Parathyroid adenoma (tissue), 2 donors: ENCODE measurements around the gene STX18.
"Not testable (repeated sequence)": the region's sequence is repeated elsewhere in the genome, so short reads cannot be mapped to it uniquely, and the experiment has no call there.

ENCODE experiments used
- H2AFZ ChIP-seq: fragments of 300-600 bp; sonication (generic); one replicate; pipeline ENCODE4 v1.7.0; 2017; ENCODE audit warnings: antibody characterized with exemption, mild to moderate bottlenecking
- H3K27ac ChIP-seq: fragments of 300-600 bp; sonication (generic); one replicate; pipeline ENCODE4 v1.7.0; 2017
- H3K27me3 ChIP-seq: fragments of 300-600 bp; sonication (generic); one replicate; pipeline ENCODE4 v1.7.0; 2017; ENCODE audit warnings: low read length; ENCODE audit not compliant: control insufficient read depth, insufficient read depth
- H3K36me3 ChIP-seq: fragments of 300-600 bp; sonication (generic); one replicate; pipeline ENCODE4 v1.7.0; 2017; ENCODE audit warnings: low read length; ENCODE audit not compliant: control insufficient read depth, insufficient read depth
- H3K4me1 ChIP-seq: fragments of 300-600 bp; sonication (generic); one replicate; pipeline ENCODE4 v1.7.0; 2017; ENCODE audit warnings: control low read depth
- H3K4me2 ChIP-seq: fragments of 300-600 bp; sonication (generic); one replicate; pipeline ENCODE4 v1.7.0; 2017; ENCODE audit warnings: low read length
- H3K4me3 ChIP-seq: fragments of 300-600 bp; sonication (generic); one replicate; pipeline ENCODE4 v1.7.0; 2017; ENCODE audit warnings: low read depth, low read length
- H3K79me2 ChIP-seq: fragments of 300-600 bp; sonication (generic); one replicate; pipeline ENCODE4 v1.7.0; 2017; ENCODE audit warnings: control low read depth
- H3K9ac ChIP-seq: fragments of 300-600 bp; sonication (generic); one replicate; pipeline ENCODE4 v1.7.0; 2017; ENCODE audit warnings: mild to moderate bottlenecking
- H3K9me3 ChIP-seq: fragments of 300-600 bp; sonication (generic); one replicate; pipeline ENCODE4 v1.7.0; 2017; ENCODE audit warnings: low read length; ENCODE audit not compliant: control insufficient read depth
- TF ChIP-seq, protein P1 (sequence below): fragments of 300-600 bp; sonication (generic); IDR thresholded peaks from one replicate; pipeline ENCODE4 v1.7.0; 2017; ENCODE audit warnings: antibody characterized with exemption, mild to moderate bottlenecking
- donor health status: primary hyperparathyroidism.

The STX18 gene

DNA sequence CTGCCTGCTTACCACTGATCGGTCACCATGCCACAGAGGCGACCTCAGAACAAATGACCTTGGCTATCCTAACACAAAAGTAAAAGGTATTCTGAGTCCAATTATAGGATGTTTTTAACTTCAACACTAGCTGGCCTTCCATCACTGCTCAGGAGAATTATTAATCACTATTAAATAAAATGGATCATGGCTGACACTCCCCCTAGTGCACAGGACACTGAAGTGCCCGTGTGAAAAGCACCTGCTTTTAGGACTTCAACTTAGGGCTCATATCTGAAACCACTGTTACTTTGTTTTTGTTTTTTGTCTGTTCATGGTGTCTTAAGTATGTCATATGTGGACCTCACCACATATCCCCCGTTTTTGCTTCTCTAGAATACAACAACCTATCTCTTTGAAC is 33.9 kb downstream of the STX18 start:
- no peaks in the 10 kb centered on the region for H3K36me3 ChIP-seq
- no peak overlapping the region for H3K4me2 ChIP-seq
- no peak overlapping the region for H3K9ac ChIP-seq
- no peak overlapping the region for H3K4me3 ChIP-seq
- no peaks in the 10 kb centered on the region for H3K9me3 ChIP-seq
- H3K79me2 ChIP-seq: peaks cover 8% of the 10 kb centered on the region
- H3K27ac ChIP-seq: no peak overlapping the region
- H3K4me1 ChIP-seq: peaks cover 7% of the 10 kb centered on the region
- no peak overlapping the region for H2AFZ ChIP-seq
- TF ChIP-seq, protein P1, sequence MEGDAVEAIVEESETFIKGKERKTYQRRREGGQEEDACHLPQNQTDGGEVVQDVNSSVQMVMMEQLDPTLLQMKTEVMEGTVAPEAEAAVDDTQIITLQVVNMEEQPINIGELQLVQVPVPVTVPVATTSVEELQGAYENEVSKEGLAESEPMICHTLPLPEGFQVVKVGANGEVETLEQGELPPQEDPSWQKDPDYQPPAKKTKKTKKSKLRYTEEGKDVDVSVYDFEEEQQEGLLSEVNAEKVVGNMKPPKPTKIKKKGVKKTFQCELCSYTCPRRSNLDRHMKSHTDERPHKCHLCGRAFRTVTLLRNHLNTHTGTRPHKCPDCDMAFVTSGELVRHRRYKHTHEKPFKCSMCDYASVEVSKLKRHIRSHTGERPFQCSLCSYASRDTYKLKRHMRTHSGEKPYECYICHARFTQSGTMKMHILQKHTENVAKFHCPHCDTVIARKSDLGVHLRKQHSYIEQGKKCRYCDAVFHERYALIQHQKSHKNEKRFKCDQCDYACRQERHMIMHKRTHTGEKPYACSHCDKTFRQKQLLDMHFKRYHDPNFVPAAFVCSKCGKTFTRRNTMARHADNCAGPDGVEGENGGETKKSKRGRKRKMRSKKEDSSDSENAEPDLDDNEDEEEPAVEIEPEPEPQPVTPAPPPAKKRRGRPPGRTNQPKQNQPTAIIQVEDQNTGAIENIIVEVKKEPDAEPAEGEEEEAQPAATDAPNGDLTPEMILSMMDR: no peak
- H3K27me3 ChIP-seq: no peaks in the 10 kb centered on the region

- no peak overlapping the region for H2AFZ ChIP-seq
- H3K27ac ChIP-seq: no peak overlapping the region
- TF ChIP-seq, protein P1: no peak
- no peak overlapping the region for H3K9ac ChIP-seq
- no peaks in the 10 kb centered on the region for H3K36me3 ChIP-seq
- H3K79me2 ChIP-seq: peaks cover 8% of the 10 kb centered on the region
- H3K4me2 ChIP-seq: no peak overlapping the region
- no peaks in the 10 kb centered on the region for H3K27me3 ChIP-seq
- no peaks in the 10 kb centered on the region for H3K9me3 ChIP-seq
- H3K4me1 ChIP-seq: peaks cover 7% of the 10 kb centered on the region
- no peak overlapping the region for H3K4me3 ChIP-seq
These were observed 34.4 kb downstream of the STX18 start for GRCh38 chr4:4507403-4507802.

DNA sequence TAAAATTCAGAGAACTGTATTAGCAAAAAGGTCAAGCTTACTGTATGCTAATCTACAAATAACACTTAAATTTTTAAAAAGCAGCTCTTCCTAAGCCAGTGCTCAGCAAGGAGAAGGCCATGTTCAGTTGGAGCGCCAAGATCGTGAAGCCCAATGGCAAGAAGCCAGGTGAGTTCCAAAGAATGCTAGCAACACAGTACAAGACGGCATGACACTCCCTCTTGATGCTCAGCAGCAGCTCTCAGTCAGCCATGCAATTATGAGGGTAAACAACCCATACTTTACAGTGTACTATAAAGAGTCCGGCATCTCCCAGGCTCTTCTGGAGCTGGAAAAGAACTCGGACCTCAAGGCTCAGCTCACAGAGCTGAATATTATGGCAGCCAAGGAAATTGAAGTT is 34.9 kb downstream of the STX18 start:
- TF ChIP-seq, protein P1: no peak
- Histone ChIP-seq H2AFZ (no peak overlapping the region), H3K79me2 (peaks cover 8% of the 10 kb centered on the region), H3K9ac (no peak overlapping the region), H3K4me1 (peaks cover 7% of the 10 kb centered on the region), H3K4me3 (no peak overlapping the region), H3K27ac (no peak overlapping the region), H3K36me3 (no peaks in the 10 kb centered on the region), H3K4me2 (no peak overlapping the region), H3K9me3 (no peaks in the 10 kb centered on the region), H3K27me3 (no peaks in the 10 kb centered on the region)

- not testable (repeated sequence) for H3K9me3 ChIP-seq, H3K36me3 ChIP-seq, H3K4me3 ChIP-seq, H3K4me2 ChIP-seq, H2AFZ ChIP-seq, H3K27me3 ChIP-seq, H3K9ac ChIP-seq, H3K27ac ChIP-seq, H3K4me1 ChIP-seq
- peaks cover 11% of the 10 kb centered on the region for H3K79me2 ChIP-seq
These were observed 36.6 kb downstream of the STX18 start for GRCh38 chr4:4505211-4505610.

DNA sequence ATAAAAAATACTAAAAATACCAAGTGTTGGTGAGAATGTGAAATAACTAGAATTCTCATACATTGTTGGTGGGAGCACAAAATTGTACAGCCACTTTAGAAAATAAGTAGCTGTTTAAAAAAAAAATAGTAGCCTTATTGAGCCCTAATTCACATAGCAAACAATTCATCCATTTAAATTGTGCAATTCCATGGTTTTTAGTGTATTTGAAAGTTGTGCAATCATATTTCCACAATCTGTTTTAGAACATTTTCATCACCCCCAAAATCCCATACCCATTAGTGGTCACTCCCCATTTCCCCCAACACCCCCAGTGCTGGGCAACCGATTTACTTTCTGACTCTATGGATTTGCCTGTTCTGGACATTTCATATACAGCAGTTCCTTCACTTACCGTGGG is 37.1 kb downstream of the STX18 start:
- H3K4me2 ChIP-seq: no peak overlapping the region
- H3K27me3 ChIP-seq: no peaks in the 10 kb centered on the region
- H3K4me1 ChIP-seq: peaks cover 7% of the 10 kb centered on the region
- H3K36me3 ChIP-seq: no peaks in the 10 kb centered on the region
- no peaks in the 10 kb centered on the region for H3K9me3 ChIP-seq
- no peak overlapping the region for H3K9ac ChIP-seq
- TF ChIP-seq, protein P1: no peak
- peaks cover 11% of the 10 kb centered on the region for H3K79me2 ChIP-seq
- no peak overlapping the region for H2AFZ ChIP-seq
- no peak overlapping the region for H3K4me3 ChIP-seq
- no peak overlapping the region for H3K27ac ChIP-seq
